COR-L47 (cell line): ENCODE data around the gene KCNE1.
"Not testable (repeated sequence)": the region's sequence is repeated elsewhere in the genome, so short reads cannot be mapped to it uniquely, and the experiment has no call there.

Experiments
- DNase-seq: peaks from one replicate; lab custom pipeline; 2025; lab: John Stamatoyannopoulos, UW

Gene KCNE1

DNA sequence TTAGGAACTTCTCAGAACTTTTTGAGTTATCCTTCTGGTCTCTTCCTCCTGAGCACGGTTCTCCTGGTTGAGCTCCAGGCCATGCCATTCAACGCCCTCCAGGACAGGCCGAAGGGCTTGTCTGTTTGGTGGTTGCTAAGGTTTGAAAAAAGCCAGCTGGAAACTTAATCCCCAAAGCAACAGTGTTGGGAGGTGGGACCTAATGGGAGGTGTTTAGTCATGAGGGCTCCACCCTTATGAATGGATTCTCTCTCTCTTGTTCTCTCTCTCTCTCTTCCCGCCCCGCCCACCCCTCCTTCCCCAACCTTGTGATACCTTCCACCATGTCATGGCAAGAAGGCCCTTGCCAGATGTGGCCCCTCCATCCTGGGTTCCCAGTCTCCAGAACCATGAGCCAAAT, 829 bp downstream of the KCNE1 start:
- DNase-seq = no peak

DNA sequence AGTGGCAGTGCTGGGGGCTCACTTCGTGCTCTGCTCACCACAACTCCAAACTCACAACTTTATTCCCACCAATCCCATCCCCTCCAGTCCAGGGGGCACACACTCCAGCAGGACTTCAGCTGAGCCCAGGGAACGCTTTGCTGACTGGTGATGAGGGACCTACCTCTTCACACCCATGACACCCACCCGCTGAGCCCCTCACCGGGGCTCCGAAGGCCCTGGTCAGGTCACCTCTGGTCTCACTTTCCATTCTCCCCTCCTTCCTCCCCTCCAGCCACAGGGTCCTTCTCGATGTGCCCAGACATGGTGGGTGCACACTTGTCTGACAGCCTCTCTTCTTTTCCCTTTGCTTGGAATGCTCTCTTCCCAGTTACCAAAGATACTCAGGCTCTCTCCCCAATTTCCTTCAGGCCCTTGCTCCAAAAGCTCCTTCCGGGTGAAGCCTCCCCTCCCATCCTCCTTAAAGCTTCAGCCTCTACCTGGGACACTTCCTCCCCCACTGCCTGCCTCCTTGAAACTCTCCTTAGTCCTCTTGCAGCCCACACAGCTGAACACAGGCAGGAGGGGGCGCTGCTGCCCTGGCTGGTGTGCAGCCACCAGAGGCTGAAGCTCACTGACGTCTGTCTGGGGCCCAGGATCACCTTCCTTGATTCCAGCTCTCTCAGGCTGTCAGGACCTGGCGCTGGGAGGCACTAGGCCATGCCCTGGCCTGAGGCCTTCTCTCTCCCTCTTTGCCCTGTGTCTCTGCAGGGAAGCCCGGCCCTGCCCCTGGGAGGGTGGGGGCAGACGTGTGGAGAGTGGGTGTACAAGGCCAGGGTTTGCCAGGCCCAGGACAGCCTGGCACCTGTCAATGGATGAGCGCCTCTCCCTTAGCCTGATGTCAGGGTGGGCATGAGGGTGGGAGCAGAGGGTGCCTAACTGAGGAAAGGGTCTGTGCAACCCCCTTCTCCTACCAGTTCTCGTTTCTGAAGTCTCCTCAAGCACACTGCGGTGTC, 1.6 kb downstream of the KCNE1 start:
- DNase-seq = peak; percentile 28

DNA sequence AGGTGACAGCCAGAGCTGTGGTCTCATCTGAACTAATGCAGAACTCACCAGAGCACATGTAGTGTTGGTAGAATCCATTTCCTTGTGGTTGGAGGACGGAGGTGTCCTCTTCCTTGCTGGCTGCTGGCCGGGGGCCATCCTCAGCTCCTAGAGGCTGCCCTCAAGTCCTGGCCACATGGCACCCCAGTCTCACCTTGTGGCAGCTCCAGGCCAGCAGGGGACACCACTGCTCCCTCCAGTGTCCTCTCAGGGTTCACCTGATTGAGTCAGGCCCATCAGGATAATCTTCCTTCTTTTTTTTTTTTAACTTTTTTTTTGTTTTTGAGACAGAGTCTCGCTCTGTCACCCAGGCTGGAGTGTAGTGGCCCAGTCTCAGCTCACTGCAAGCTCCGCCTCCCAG, 2.9 kb downstream of the KCNE1 start:
- no peak for DNase-seq

DNA sequence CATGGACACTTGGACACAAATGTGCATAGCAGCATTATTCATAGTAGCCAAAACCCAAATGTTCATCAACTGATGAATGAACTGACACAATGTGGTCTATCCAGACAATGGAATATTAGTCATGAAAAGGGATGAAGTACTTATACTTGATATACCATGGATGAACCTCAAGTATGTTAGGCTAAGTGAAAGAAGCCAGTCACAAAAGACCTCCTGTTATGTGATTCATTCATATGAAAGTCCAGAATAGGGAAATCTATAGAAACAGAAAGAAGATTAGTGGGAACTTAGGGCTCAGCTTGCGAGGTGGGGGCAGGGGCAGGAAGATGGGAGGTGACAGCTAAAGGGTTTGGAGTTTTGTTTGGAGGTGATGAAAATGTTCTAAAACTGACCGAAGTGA, 7.4 kb downstream of the KCNE1 start:
- no peak for DNase-seq

DNA sequence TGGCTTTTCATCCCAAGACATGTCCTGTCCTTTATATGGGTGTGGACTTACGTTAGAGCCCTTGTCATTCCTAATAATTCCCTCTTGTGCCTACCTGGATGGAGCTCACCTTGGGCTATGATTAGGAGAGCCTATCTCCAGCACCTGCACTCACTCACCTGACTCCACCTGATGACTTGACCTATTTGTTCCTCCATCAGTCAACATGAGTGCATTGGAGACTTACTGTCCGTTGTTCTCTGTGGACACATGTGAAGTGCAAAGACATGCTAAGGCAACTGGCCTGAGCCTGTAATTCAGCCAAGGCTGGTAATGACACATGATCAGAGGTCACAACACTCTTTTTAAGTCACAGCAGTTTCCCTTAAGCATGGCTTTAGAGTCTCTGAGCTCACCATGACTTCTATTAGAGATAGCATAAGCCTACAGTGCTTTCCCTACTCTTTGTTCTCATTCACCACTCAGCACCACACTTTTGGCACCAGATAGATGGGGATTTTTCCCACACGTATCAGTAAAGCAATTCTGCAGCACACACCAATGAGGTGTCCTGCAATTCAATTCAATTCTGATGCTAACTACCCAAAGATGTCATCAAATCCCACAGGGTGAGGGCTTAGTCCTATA, 9.4 kb downstream of the KCNE1 start:
- no peak for DNase-seq

DNA sequence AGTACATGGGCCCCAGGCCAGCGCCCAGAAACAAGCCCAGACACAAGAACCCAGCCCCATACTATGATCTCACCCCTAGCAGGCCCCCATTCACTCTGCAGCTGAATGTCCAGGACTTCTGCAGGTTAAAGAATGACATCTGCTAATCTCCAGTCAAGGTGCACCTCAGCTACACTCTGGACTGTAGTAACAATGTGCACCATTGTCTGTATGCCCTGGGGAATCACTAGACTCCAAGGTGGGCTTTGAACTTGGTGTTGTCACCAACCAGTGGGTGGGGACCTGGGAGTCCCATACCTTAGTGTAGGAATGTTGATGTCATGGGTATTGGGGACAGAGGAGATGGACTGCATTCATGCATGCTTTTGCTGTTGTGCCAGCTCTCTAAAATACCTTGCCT, 10.3 kb downstream of the KCNE1 start:
- DNase-seq = no peak

DNA sequence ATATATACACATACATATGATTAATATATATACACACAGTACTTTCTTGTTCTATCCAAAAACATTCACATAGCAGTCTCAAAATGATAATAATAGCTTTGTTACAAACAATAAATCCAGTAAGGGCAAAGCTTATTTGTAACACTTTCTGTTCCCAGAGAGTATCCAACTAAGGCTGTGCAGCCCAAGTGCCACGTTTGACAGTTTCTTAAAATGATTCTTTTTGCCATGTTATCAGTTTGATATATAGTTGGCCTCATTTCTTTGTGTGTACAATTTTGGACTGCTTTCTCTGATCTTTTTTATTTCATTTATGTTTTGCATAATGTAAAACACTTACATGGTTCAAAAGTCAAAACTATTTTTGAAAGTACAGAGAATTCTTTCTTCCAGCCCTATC, 11.8 kb downstream of the KCNE1 start:
- no peak for DNase-seq

DNA sequence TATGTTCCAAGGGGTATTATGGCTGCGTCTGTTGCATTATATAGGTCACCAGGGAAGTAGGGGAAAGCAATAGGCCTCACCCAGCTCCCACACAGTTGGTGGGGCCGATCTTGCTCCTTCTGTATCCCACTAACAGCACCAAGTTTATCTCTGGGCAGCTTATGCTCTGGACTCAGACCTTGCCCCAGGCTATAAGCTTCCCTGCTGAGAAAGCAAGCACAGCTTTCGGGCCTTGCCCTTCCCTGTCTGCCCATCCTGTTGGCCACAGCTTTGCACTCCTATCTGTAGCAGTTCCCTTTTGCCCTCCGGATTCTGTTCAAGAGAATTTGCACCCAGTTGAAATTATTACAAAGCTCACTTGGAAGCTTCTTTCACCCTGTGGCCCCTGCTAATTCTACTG, 12.9 kb downstream of the KCNE1 start:
- DNase-seq = no peak

DNA sequence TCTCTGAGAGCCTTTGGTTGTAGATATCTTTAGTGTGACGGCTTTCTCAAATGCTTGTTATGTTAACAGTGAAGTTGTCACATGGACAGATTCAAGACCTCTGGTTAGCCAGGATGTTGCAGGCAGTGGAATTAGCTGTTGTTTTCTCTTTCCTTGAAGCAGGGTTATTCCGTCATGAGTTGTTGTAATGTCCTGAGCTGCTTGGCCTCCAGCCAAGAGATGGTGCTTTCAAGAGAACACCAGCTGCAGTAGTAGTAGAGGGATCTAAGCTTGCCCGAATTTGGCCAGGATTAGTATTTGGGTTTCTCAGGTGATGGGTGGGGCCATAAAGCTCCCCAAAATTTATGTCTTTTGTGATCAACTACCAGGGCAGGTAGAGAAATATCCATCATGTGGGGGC, 13.4 kb downstream of the KCNE1 start:
- peak; percentile 53 for DNase-seq

DNA sequence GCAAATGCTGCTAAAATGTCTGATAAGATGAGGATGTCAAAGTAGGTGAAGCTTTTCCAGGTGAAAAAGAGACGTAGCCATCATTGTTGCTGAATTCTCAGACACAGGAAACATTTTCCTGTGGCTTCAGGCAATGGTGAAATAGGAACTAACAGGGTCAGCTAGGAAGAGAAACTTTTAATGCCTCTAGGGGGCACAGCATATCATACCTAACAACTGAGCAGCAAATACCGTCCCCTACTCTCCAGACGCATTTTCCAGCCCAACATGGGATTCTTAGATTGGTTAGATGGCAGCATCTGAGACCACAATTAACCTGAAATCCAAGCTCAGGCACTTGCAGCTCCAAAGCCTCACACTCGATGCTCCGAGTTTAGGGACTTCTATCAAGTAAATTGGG, 28.2 kb downstream of the KCNE1 start:
- DNase-seq = not testable (repeated sequence)

DNA sequence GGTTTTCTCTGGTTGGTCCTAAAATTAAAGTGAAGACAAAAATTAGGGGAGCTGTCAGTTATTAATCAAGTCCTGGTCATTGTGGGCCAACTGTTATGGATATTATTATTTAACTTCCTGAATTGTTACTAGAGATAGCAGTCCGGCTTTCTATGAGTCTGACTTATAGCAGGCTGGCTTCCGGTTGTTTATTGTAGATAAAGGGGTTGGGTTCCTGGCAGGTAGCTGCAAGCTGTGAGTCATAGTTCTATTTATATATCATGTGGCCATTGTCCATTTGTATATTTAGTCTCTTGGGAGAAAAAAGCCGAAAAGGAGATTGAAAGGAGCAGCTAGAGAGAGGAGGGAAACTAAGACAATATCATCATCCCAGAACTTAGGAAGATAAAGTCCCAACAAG, 28.6 kb downstream of the KCNE1 start:
- DNase-seq = not testable (repeated sequence)

DNA sequence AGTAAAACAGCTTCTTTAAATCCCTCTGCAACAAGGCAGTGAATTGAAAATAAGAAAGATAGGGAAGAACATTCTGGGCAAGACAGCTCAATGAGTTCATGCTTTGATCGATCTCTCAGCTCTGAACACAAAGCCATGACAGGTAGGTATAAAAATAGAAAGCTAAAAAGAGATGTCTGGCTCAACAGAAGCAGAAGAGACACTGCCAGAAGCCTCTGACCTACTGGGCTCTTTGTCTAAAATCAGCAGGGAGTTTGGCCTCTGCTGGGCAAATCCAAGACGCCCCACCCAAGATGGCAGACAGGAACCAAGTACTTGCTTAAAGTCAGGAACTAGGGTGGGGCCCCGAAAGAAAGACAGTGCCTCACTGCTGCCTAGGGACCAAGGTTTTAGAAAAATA, 44.7 kb downstream of the KCNE1 start:
- not testable (repeated sequence) for DNase-seq

DNA sequence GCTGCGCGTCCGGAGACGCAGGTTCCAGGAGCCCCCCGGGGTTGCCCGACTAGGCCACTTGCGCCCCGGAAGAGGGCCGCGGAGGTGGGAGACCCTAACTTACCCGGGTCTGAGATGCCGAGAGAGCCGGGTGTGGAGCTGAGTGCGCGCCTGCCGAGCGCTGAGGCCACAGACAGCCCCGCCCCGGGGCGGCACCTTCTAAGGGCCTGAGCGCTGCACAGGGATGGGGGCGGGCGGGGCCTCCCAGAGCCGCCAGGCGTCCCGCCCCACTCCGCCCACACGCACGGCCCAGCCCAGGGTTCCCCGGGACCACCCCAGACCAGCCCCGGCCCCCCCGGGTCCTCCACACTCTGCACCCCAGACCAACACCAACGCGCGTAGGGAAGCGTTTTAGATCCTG, 52.6 kb downstream of the KCNE1 start:
- DNase-seq = not testable (repeated sequence)

DNA sequence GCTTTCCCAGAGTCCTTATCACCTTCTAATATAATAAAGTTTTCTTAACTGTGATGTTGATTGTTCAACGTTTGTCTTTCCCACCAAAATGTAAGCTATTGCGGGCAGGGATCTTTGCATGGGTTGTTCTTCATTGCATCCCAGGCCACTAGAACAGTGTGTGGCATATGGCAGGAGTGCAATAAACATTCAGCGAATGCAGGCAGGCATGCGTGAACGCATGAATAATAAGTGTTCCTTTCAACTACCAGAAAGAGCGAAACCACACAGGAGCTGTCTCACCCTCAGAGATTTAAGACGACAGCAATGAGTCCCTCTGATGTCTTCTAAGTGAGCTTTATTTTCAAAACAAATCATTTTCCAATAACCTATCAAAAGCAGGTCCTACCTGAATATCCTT, 53.7 kb downstream of the KCNE1 start:
- DNase-seq = not testable (repeated sequence)

DNA sequence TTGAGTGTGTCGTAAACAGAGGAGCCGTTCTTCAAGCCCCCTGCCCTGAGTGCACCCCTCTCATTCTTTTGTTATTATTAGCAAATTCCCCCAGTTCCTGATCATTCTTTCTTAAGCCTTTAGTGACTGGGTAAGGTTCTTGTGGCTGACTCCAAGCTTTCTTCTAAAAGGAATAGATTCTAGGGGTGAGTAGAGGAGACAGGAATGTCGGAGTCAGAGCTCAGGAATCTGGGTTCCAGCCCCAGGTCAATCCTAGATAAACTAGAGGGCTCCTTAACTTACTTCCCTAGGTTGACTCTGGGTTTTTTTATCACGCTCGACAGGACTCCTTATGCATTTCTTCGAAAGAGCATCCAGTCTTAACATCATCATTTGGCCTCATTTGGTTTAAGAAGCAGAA, 55.8 kb downstream of the KCNE1 start:
- not testable (repeated sequence) for DNase-seq

DNA sequence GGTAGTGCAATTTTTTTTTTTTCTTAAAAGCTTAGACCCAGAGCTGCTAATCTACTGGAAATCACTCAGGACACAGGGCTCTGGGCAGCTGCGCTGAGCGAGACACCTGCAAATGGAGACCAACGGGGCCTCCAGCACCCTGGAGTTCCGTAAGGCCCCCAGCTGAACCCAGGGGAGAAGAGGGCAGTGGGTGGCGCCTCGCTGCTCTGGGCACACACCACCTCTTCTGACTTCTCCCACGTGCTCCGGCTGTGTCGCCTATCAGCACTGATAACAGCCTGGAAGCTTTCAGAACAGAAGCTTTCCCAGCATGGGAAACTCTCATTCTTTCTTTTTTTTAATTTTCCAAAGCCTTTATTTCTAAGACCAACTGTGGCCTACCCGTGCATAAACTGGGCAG, 56.4 kb downstream of the KCNE1 start:
- DNase-seq = not testable (repeated sequence)

DNA sequence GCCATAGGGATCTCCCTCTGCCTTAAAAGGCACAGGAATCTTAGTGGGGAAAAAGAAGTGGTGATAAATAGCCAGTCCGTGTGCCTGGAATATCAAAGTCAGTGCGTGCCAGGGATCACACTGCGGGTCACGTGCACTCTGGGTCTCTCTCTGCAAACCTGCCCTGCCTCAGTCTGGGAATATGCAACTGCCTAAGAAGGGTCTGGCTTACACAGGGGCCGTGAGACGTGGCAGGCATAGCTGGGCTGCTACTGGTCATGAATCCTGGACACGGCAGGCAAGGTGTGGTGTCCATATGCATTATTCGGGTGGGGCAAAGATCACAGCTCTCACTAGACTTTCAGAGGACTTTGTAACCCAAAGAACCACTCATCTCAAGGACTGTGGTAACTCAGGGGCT, 65.0 kb downstream of the KCNE1 start:
- DNase-seq = not testable (repeated sequence)

DNA sequence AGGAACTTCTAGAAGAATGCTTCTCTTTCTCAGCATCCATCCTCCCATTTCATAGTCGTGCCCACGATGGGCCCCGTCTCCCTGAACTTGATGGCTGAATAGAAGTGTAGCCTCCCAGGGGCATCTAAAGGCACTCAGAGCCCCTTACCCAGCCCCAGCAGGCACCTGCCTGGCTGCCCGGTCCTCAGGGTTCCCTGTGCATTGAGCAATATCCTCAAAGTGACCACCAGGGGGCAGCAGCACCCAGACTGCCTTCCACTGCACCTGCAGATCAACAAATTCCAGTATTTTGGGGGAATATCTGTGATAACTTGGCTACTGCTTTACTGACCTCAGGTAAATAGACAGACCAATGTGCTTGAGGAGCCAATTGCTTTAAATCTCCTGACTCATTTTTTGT, 68.5 kb downstream of the KCNE1 start:
- DNase-seq = not testable (repeated sequence)

DNA sequence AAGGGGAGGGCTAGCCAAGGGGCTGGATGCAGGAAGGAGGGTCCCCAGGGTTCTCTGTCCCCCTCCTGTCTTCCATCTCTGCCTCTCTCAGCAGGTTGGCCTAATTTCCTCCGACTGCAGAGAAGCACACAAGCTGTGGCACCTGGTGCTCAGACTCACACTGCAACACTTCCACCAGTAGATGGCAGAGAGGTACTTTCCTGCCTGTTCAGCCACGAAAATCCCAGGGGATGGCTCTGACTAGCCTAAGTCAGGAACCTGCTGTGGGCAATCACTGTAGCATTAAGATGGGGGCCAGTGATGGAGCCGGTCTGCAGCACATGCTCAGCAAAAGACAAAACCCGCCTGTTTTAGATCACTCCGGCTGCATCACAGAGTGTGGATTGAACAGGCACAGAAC, 82.3 kb downstream of the KCNE1 start:
- not testable (repeated sequence) for DNase-seq

DNA sequence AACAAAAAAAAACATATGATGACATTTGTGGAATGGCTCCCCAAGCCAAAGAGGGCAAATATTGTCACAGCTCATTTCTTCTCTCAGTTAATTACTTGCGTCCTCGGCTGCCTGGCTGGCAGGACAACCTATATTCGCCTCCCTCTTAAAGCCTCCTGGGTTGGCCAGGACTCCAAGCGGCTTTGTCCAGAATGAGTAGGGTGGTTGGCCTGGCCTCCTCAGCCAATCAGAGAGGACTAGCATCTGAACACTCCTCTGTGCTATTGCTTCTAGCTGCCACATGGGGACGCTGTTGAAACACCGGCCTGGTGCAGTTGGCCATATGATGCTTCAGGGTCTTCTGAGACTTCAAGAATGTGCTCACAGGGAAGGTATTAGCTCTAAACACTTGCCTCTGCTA, 83.6 kb downstream of the KCNE1 start:
- DNase-seq = not testable (repeated sequence)

DNA sequence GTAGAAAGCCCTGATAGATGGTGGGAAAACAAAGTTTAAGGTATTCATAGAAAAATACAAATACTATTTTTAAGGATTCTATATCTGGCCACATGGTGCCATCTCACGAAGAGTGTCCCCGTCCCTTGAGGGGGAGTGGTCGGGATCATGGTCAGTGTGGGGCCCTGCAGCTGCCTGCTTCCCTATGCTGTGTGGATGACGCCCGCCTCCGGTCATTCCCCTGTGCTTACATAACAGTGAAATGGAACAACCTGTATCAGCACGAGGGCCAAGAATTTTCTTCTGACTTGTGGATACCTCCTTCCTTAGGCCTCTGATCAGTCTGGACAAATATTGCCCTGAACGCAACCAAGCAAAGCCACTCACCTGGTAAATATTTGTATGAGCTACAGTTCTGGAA, 84.7 kb downstream of the KCNE1 start:
- not testable (repeated sequence) for DNase-seq

DNA sequence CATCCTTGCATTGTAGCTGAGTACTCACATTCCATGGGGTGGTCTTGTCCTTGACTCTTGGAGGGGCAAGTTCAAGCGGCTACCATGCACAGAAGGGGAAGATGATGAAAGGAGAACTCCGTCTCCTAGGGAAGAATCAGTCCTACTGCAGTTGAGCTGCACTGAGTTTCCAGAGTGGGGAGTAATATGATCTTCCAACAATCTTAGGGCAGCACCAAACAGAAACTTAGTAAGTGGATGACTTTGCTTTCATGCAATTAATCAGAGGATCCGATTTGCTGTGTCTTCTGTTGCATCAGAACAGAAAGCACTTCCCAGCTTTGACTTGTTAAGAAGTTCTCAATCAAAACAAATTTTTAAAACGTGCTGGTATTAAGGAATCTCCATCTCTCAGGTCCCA, 88.2 kb downstream of the KCNE1 start, which contains the start of gene SMIM34:
Gene SMIM34 (minus strand): TSS at position 147 of the 400 bp plus-strand sequence. CDS start 112 bp downstream, at position 35.
- not testable (repeated sequence) for DNase-seq

DNA sequence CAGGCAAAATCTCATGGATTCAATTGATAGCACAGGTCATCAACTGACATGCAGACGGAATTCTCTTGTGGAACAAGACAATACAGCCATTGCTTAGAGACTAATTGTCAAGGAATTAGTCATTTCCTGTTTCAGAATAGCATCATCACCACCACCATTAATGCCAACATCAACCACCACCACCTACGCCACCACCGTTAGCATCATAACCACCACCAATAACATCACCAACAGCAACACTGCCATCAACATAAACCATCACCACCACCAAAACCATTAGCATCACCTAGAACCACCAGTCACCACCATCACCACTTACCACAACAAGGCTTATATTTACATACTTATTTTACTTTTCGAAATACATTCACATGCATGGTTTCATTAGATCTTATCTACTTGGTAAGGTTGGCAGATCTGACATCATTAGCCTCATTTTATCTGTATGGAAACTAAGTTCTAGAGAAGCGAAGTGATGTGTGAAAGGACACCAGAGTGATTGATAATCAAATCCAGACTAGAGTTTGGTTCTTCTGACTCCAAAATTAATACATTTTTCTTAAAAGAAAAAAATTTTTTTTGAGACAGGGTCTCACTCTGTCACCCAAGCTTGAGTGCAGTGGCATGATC, 94.4 kb downstream of the KCNE1 start:
- not testable (repeated sequence) for DNase-seq
